HG02885 (cell line): ENCODE results near the gene SNX12.

ENCODE experiments used
- ATAC-seq: cut with Tn5 transposase; IDR thresholded peaks from one replicate; pipeline ENCODE4 v1.9.1; 2021; ENCODE audit warnings: mild to moderate bottlenecking; ENCODE audit not compliant: unreplicated experiment, poor library complexity

Gene SNX12

GRCh38 chrX:71068044-71068918 is at the start of gene SNX12:
SNX12 (minus strand) TSS chrX:71068334; CDS start chrX:71068306, 28 bp downstream.
- ATAC-seq: peak; percentile 91

- no peak for ATAC-seq
Measured at GRCh38 chrX:71117358-71117757, 49.2 kb upstream of the SNX12 start.

GRCh38 chrX:71111921-71112431 is 43.8 kb upstream of the SNX12 start:
- ATAC-seq: peak; percentile 21

DNA sequence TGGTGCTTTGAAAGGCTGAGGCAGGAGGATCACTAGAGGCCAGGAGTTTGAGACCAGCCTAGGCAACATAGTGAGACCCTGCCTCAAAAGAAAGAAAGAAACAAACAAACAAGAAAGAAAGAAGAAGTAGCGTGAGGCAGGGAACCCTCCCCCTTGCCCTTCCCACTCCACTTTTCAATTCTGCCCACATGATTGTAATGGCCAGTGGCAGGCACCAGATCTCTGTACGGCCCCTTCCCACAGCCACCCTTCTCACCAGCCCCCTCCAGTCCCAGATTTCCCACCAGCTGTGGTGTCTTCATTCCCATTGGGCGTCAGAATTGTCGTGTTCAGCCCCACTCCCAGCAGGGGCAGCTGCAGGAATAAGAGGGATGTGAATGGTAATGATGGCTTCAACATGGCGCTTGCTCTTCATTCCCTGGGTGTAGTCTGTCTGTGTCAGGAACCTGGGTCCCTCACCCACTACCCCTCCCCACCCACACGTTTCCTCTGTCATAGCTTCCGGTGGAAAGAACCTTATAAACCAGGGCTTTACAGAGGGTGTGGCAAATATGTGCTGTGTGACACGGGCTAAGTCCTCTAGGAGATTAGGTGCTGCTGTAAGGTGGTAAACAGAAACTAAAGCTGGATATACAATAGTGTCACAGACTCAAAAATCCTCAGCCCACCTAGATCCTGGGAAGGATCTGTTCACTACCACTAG is 43.2 kb upstream of the SNX12 start, which contains the start of gene IL2RG:
Gene IL2RG (minus strand): TSS at position 437 of the 703 bp plus-strand sequence. CDS start 38 bp downstream, at position 399.
- ATAC-seq: peak; percentile 95

GRCh38 chrX:71109051-71109450 is 40.9 kb upstream of the SNX12 start:
- no peak for ATAC-seq

DNA sequence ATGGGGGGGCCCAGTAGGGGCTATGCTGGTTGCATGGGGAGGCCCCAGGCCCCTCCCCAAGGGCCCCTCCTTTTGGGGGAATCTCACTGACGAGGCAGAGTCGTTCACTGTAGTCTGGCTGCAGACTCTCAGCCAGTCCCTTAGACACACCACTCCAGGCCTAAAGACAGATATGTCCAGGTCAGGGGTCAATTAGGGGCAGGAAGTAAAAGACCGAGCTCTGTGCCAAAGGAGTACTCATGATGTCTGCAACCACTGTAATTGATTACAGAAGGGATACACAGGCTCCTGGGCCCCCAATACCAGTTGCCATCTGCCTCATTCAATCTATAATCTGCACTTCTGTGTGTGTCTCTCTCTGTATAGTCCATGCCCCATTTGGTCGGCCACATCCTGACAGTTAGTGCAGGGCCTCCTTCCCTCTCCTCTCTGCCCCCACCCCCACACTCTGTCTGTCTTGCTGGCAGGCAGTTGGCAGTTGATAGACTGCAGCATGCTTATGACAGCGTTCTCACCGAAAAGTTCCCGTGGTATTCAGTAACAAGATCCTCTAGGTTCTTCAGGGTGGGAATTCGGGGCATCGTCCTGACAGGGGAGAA is 39.7 kb upstream of the SNX12 start:
- ATAC-seq: no peak

GRCh38 chrX:71107245-71107644 is 39.1 kb upstream of the SNX12 start:
- no peak for ATAC-seq

- ATAC-seq: no peak
Measured at GRCh38 chrX:71106427-71106826, 38.3 kb upstream of the SNX12 start, which contains the start of gene CXorf65. CXorf65 (minus strand) TSS chrX:71106740; CDS start chrX:71106556, 184 bp downstream.

DNA sequence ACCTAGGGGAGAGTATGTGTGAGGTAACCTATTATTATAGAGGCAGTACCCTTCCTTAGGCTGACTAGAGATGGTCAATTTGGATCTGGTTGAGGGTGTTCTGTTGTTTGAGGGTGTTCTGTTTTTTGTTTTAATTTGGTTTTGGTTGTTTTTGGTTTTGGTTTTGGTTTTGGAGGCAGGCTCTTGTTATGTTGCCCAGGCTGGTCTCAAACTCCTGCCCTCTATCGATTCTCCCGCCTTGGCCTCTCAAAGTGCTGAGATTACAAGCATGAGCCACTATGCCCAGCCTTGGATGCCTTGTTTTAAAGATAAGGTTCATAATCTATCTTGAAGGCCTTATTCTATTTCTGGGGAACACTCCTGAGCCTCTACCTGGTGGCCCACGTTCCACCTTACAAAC is 37.5 kb upstream of the SNX12 start:
- ATAC-seq: no peak

- ATAC-seq: peak; percentile 36
Measured at GRCh38 chrX:71103110-71103983, 35.2 kb upstream of the SNX12 start.

GRCh38 chrX:71102292-71102691 is 34.2 kb upstream of the SNX12 start:
- ATAC-seq: no peak

DNA sequence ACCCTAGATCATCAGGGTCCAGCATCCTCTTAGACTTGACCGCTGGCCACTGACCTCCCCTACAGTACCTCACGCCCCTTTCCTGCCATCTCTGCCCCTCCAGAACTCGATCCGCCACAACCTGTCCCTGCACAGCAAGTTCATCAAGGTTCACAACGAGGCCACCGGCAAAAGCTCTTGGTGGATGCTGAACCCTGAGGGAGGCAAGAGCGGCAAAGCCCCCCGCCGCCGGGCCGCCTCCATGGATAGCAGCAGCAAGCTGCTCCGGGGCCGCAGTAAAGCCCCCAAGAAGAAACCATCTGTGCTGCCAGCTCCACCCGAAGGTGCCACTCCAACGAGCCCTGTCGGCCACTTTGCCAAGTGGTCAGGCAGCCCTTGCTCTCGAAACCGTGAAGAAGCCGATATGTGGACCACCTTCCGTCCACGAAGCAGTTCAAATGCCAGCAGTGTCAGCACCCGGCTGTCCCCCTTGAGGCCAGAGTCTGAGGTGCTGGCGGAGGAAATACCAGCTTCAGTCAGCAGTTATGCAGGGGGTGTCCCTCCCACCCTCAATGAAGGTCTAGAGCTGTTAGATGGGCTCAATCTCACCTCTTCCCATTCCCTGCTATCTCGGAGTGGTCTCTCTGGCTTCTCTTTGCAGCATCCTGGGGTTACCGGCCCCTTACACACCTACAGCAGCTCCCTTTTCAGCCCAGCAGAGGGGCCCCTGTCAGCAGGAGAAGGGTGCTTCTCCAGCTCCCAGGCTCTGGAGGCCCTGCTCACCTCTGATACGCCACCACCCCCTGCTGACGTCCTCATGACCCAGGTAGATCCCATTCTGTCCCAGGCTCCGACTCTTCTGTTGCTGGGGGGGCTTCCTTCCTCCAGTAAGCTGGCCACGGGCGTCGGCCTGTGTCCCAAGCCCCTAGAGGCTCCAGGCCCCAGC is 32.7 kb upstream of the SNX12 start:
- ATAC-seq: no peak

DNA sequence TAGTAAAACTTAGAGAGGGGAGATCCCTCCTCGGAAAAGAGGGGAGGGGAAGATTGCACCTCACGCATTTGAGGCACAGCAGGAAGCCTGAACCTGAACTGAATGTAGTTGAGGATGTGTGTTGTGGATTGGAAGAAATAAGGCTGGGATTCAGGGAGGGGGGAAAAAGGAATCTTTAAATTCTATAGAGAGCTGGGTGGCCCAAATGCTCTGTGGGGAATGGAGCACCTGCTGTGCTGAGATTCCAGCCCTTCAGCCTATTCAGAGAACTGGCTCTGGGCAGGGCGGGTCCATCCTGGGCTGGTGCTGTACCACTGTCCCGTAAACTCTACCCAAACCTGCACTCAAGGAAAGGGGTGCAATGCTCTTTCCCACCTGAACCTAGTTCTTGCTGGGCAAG is 31.6 kb upstream of the SNX12 start:
- ATAC-seq: no peak

DNA sequence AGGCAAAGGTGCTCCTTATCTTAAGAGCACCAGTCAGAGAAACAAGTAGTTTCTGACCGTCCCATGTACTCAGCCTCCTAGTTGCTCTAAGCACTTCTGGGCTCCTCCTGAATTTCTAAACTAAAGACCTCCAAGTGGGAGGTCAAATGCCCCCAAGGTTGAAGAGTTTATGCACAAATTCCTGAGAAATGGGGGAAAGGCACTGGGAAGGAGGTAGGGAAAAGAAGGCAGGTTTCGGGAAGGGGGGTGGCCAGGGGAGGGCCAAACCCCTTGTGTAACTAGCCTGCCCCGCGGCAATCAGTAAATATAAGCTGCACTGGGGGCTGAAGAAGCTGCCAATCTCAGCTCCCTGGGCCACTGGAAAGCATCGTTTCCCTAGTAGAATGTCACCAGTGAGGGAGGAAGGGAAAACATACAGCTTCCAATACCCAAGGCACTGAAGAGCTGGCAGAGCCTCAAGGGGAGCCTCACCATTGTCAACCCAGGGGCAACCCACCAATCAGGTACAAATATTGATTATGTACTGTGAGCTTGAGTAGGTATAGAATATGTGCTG is 30.9 kb upstream of the SNX12 start:
- ATAC-seq: no peak

DNA sequence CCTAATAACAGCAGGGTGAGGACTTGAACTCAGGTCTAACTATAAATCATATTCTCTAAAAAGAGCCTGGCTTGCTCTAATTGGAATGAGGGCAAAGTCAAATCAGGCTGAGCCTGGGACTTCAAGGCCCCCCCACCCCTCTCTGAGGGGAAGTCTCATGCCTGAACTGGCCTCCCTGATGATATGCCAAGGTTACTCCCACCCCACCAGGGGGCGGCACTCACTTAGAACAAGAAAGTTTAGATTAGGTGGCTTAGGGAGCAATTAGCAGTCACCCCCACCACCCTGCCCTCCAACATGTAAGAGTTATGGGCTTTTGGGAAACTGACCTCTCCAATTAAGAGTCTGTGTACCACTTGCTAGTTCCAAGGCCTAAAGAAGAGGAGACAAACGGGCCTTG is 30.2 kb upstream of the SNX12 start:
- peak; percentile 38 for ATAC-seq

- no peak for ATAC-seq
Measured at GRCh38 chrX:71096760-71097032, 28.6 kb upstream of the SNX12 start.

DNA sequence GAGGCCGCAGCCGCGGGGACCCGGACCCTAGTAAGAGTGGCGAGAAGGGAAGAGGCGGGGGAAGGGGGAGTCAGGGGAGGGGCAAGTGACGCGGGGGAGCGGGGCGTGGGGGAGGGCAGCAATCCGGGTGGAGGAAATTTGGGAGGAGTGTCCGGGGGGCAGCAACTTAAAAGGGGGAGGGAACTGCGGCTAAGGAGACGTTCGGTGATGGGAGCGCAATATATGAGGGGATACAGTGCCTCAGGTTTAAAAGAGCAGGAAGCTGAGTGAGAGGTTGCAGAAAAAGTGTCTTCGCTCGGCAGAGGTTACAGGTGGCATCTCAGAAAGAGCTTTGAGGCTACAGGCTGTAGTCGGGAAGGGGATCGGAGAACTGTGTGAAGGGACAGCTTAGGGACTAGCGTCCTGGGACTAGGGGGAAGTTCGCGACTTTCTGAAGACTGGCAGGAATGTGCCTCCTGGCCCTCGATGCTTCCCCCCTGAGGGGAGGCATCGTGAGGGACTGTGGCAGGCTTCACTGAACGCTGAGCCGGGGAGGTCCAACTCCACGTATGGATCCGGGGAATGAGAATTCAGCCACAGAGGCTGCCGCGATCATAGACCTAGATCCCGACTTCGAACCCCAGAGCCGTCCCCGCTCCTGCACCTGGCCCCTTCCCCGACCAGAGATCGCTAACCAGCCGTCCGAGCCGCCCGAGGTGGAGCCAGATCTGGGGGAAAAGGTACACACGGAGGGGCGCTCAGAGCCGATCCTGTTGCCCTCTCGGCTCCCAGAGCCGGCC is 28.0 kb upstream of the SNX12 start:
- peak; percentile 23 for ATAC-seq

- peak; percentile 94 for ATAC-seq
Measured at GRCh38 chrX:71095555-71095980, 27.4 kb upstream of the SNX12 start, which contains the start of gene FOXO4. FOXO4 (plus strand) TSS chrX:71095851; CDS start chrX:71096529, 678 bp downstream.
